Measurements from ENCODE around the gene DPPA2.
"Not testable (repeated sequence)": the region's sequence is repeated elsewhere in the genome, so short reads cannot be mapped to it uniquely, and the experiment has no call there.

GRCh38 chr3:109358809-109359208 is 42.5 kb upstream of the DPPA2 start:
- TF ChIP-seq TAF1 (IDR thresholded peaks at IDR 0.05; ENCODE audit: low read depth, low read length); POLR2AphosphoS5 (IDR thresholded peaks at IDR 0.05; ENCODE audit: low read depth, low read length); POLR2A (IDR thresholded peaks at IDR 0.05; ENCODE audit: low read depth, low read length); PAX5 (IDR thresholded peaks at IDR 0.05; ENCODE audit: insufficient read depth, low read length, severe bottlenecking): not testable (repeated sequence)
